Measurements from ENCODE around the gene TMEM94. TPM values are rescaled to one million over a fixed set of nuclear protein-coding genes. Genes with fewer than 3 reads are reported as not detected.
"Not testable (repeated sequence)": the region's sequence is repeated elsewhere in the genome, so short reads cannot be mapped to it uniquely, and the experiment has no call there.

The TMEM94 gene
- total RNA-seq, 1 donor, result 28.5 TPM

GRCh38 chr17:75439287-75439686 is 17.1 kb upstream of the TMEM94 start:
- TF ChIP-seq, protein P1, sequence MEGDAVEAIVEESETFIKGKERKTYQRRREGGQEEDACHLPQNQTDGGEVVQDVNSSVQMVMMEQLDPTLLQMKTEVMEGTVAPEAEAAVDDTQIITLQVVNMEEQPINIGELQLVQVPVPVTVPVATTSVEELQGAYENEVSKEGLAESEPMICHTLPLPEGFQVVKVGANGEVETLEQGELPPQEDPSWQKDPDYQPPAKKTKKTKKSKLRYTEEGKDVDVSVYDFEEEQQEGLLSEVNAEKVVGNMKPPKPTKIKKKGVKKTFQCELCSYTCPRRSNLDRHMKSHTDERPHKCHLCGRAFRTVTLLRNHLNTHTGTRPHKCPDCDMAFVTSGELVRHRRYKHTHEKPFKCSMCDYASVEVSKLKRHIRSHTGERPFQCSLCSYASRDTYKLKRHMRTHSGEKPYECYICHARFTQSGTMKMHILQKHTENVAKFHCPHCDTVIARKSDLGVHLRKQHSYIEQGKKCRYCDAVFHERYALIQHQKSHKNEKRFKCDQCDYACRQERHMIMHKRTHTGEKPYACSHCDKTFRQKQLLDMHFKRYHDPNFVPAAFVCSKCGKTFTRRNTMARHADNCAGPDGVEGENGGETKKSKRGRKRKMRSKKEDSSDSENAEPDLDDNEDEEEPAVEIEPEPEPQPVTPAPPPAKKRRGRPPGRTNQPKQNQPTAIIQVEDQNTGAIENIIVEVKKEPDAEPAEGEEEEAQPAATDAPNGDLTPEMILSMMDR (IDR thresholded peaks at IDR 0.05; ENCODE audit: insufficient read depth, low read depth, low read length), result no peak
- H3K4me3 ChIP-seq (ENCODE audit: low read depth, low read length), result no peak overlapping the region
- no peak for DNase-seq (ENCODE audit: low read depth)

DNA sequence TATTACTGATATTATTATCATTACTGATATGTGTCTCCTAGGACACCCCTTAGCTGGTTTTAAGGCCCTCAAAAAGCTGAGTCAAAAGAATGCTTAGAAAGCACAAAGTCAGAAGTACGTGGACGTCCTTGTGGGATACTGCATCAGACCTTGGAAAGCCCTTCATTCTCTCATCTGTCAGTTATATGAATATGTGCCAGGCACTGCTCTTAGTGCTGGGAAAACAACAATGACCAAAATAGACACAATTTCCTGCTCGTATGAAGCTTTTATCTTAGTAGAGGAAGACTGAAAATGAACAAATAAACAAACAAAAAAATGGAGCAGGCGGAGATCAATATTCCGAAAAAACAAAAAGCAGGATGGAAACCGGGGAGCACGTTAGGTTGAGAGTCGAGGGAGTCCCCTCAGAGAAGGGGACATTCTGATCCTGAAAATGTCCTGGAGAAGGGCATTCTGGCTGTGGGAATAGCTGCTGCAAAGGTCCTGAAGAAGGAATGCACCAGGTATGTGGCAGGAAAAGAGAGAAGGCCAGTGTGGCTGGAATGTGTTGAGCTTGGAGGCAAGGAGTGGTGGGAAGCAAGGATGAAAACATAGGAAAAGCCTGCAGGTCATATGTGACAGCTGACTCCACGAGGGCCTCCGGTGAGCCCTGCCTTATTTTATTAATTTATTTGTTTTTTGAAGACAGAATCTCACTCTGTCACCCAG is 15.5 kb upstream of the TMEM94 start:
- TF ChIP-seq, protein P1 (IDR thresholded peaks at IDR 0.05; ENCODE audit: insufficient read depth, low read depth, low read length), result no peak
- no peak overlapping the region for H3K4me3 ChIP-seq (ENCODE audit: low read depth, low read length)
- no peak for DNase-seq (ENCODE audit: low read depth)

DNA sequence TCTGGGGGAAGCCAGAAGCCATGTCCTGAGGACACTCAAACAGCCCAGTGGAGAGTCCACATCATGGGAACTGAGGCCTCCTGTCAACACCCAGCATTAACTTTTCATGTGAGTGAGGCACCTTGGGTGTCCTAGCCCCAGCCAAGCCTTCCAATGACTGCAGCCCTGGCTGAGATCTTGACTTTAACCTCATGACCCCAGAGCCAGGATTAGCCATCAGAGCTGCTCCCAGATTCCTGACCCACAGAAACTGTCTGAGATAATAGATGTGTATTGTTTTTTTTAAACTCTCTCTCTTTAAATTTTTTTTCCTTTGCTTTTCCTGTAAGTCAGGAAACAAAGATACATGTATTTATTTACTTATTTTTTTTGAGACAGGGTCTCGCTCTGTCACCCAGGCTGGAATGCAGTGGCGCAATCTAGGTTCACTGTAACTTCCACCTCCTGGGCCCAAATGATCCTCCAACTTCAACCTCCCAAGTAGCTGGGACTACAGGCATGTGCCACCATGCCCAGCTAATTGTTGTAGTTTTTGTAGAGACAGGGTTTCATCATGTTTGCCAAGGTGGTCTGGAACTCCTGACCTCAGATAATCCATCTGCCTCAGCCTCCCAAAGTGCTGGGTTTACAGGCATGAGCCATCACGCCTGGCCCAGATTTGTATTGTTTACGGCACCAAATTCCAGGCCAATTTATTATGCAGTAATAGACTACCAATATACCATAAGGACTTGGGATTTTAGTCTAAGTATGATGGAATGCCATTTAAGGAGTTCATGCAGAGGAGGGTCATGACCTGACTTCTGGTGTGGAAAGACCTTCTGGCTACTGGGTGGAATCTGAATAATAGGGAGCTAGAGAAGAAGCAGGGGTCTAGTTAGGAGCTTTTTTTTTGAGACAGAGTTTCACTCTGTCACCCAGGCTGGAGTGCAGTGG is 14.0 kb upstream of the TMEM94 start:
- peak; percentile 62 for DNase-seq (ENCODE audit: low read depth)
- TF ChIP-seq, protein P1 (IDR thresholded peaks at IDR 0.05; ENCODE audit: insufficient read depth, low read depth, low read length), result no peak
- H3K4me3 ChIP-seq (ENCODE audit: low read depth, low read length), result no peak overlapping the region

- TF ChIP-seq, protein P1 (IDR thresholded peaks at IDR 0.05; ENCODE audit: insufficient read depth, low read depth, low read length), result no peak
- no peak overlapping the region for H3K4me3 ChIP-seq (ENCODE audit: low read depth, low read length)
- no peak for DNase-seq (ENCODE audit: low read depth)
Observed at GRCh38 chr17:75445296-75445695, 11.1 kb upstream of the TMEM94 start.

- H3K4me3 ChIP-seq (ENCODE audit: low read depth, low read length); DNase-seq (ENCODE audit: low read depth): not testable (repeated sequence)
Observed at GRCh38 chr17:75445896-75446295, 10.5 kb upstream of the TMEM94 start.

DNA sequence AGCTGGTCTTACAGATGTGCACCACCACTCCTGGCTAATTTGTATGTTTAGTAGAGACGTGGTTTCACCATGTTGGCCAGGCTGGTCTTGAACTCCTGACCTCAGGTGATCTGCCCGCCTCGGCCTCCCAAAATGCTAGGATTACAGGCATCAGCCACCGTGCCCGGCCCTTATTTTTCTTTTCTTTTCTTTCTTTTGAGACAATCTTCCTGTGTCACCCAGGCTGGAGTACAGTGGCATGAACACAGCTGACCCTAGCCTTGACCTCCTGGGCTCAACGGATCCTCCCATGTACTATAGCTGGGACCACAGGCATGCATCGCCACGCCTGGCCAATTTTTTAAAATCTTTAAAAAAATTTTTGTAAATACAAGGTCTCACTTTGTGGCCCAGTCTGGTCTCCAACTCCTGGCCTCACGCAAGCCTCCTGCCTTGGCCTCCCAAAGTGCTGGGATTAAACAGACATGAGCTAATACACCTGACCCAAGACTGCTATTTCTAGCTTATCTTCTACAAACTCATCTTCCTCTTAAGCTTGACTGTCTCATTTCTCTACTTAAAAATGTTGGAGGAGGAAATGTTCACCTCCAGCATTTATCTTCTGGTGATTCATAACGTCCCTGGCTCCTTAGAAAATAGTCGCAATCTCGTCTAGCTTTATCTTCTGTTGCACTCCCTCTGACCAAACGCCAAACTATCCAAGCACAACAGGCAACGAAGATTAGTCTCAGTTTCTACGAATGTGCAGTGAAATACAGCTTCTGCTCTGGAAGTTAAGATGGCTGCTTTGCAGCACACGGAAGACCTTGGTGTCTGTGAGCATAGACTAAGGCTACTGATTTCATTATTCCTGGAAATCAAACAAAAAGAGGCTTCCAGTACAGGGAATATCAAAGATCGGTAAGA is 8.2 kb upstream of the TMEM94 start:
- TF ChIP-seq, protein P1 (IDR thresholded peaks at IDR 0.05; ENCODE audit: insufficient read depth, low read depth, low read length), result no peak
- DNase-seq (ENCODE audit: low read depth), result no peak

More for the DNA sequence above, 8.2 kb upstream of the TMEM94 start:
- H3K4me3 ChIP-seq (ENCODE audit: low read depth, low read length), result no peak overlapping the region

Data from fibroblast of villous mesenchyme (primary cell).